ENCODE data around the gene MVD.

- TF ChIP-seq POLR2AphosphoS5 (IDR thresholded peaks at IDR 0.05; ENCODE audit: low read depth, low read length), result no peak
- no peak for TF ChIP-seq SIN3A (IDR thresholded peaks at IDR 0.05; ENCODE audit: borderline replicate concordance, insufficient read depth, low read length)
Observed at GRCh38 chr16:88639231-88640038, 23.5 kb downstream of the MVD start.
